ENCODE data around the gene PLEKHA4.

- TF ChIP-seq PAX8 (IDR thresholded peaks at IDR 0.05) (no peak), CTCF (IDR thresholded peaks at IDR 0.05 in 2 of 3, conservative IDR thresholded peaks at IDR 0.05 in 1 of 3; ENCODE audit: control insufficient read depth in 2 of 3, extremely low read depth in 1 of 3, insufficient read depth in 1 of 3, low read depth in 3 of 3, low read length in 3 of 3) (no peak), ATF2 (IDR thresholded peaks at IDR 0.05; ENCODE audit: low read length) (no peak), EZH2 (IDR thresholded peaks at IDR 0.05; ENCODE audit: borderline replicate concordance, control insufficient read depth, low read depth, low read length) (no peak), PKNOX1 (IDR thresholded peaks at IDR 0.05) (no peak), MEF2A (IDR thresholded peaks at IDR 0.05; ENCODE audit: insufficient read depth, low read depth, low read length) (no peak), CHD2 (IDR thresholded peaks at IDR 0.05; ENCODE audit: borderline replicate concordance, low read depth, low read length) (no peak), CREM (IDR thresholded peaks at IDR 0.05; ENCODE audit: low read depth) (no peak), CBX5 (IDR thresholded peaks at IDR 0.05; ENCODE audit: low read depth) (no peak)
Observed at GRCh38 chr19:48877855-48878195, 9.4 kb upstream of the PLEKHA4 start.
